GM20000 (cell line): ENCODE data around the gene ACBD7.

ENCODE experiments used
- DNase-seq: peaks from one replicate; pipeline ENCODE4 v3.0.0; 2012; ENCODE audit warnings: low spot score
- CTCF ChIP-seq: IDR thresholded peaks from 2 replicates; pipeline ENCODE4 v1.5.1; 2012; ENCODE audit warnings: mild to moderate bottlenecking, control low read depth; ENCODE audit errors: extremely low read depth, missing control alignments

The ACBD7 gene

GRCh38 chr10:15060638-15061037 lies 27.9 kb downstream of the ACBD7 start:
- TF ChIP-seq CTCF: no peak
- DNase-seq: no peak

GRCh38 chr10:15059914-15060313 lies 28.7 kb downstream of the ACBD7 start:
- DNase-seq: no peak
- no peak for TF ChIP-seq CTCF

- DNase-seq: no peak
- TF ChIP-seq CTCF: no peak
Measured at GRCh38 chr10:15058689-15059088, 29.9 kb downstream of the ACBD7 start.

GRCh38 chr10:15053061-15053460 lies 35.5 kb downstream of the ACBD7 start:
- TF ChIP-seq CTCF: no peak
- DNase-seq: no peak

GRCh38 chr10:15052121-15052520 lies 36.5 kb downstream of the ACBD7 start:
- no peak for TF ChIP-seq CTCF
- DNase-seq: no peak

- DNase-seq: no peak
- no peak for TF ChIP-seq CTCF
Measured at GRCh38 chr10:15049533-15049932, 39.0 kb downstream of the ACBD7 start.

- no peak for DNase-seq
- no peak for TF ChIP-seq CTCF
Measured at GRCh38 chr10:15046626-15047025, 42.0 kb downstream of the ACBD7 start.

- no peak for DNase-seq
- no peak for TF ChIP-seq CTCF
Measured at GRCh38 chr10:15045380-15045779, 43.2 kb downstream of the ACBD7 start.
